Measurements from ENCODE around the gene IMPDH2.

The IMPDH2 gene

GRCh38 chr3:49017229-49017970 lies 11.8 kb downstream of the IMPDH2 start:
- no peak for TF ChIP-seq CTCF (conservative IDR thresholded peaks at IDR 0.05; ENCODE audit: low read length)
- peak overlapping the region; percentile 77 for H3K4me3 ChIP-seq (ENCODE audit: low read length)
- DNase-seq (ENCODE audit: low read depth), result no peak

- no peak overlapping the region; the same call in 1 of the 2 replicates for H3K4me3 ChIP-seq (ENCODE audit: low read length)
- no peak for TF ChIP-seq CTCF (conservative IDR thresholded peaks at IDR 0.05; ENCODE audit: low read length)
- no peak for DNase-seq (ENCODE audit: low read depth)
Observed at GRCh38 chr3:49016414-49017228, 12.6 kb downstream of the IMPDH2 start.

DNA sequence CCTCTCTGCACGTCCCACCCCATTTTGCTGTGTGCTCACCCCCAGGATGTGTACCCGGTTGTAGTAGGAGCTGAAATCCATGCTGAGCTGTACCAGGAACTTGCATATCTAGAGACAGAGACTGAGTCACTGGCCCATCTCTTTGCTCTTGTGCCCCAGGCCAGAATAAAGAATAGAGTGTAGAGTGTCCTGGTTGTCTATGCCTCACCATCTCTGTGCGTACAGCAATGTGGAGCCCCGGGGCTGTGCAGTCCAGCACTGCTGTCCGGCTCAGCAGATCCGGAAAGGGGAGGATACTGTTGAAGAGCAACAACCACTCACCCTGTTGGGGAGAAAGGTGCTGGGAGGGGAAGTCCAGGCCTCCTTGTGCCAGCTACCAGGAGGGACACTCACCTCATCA lies 13.4 kb downstream of the IMPDH2 start:
- no peak for DNase-seq (ENCODE audit: low read depth)
- no peak for TF ChIP-seq CTCF (conservative IDR thresholded peaks at IDR 0.05; ENCODE audit: low read length)
- H3K4me3 ChIP-seq (ENCODE audit: low read length), result no peak overlapping the region

GRCh38 chr3:49015072-49015471 lies 14.1 kb downstream of the IMPDH2 start:
- no peak for DNase-seq (ENCODE audit: low read depth)
- no peak for TF ChIP-seq CTCF (conservative IDR thresholded peaks at IDR 0.05; ENCODE audit: low read length)

DNA sequence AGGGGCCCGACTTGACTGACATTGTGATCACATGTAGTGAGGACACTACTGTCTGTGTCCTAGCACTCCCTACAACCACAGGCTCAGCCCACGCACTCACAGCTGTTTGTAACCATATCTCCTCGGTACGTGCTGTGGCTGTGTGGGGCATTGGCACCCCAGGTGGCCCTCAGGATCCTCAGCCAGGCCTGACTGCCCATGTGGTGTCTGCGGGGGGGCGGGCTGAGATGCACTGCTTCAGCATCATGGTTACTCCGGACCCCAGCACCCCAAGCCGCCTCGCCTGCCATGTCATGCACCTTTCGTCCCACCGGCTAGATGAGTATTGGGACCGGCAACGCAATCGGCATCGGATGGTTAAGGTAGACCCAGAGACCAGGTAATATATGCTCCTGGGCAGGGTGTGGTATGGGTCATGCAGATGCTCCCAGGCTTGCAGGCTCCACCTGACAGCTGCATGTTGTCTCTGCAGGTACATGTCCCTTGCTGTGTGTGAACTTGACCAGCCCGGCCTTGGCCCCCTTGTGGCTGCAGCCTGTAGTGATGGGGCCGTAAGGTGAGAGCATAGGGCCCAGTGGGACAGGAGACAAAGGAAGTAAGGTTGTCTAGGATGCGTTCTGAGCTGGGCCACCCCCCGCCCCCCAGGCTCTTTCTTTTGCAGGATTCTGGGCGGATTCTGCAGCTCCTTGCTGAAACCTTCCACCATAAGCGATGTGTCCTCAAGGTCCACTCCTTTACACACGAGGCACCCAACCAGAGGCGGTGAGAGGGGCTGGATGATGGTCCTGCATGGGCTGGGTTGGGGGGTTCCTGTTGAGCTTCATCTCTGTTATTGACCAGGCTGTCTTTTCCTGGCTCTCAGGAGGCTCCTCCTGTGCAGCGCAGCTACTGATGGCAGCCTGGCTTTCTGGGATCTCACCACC lies 15.2 kb downstream of the IMPDH2 start:
- TF ChIP-seq CTCF (conservative IDR thresholded peaks at IDR 0.05; ENCODE audit: low read length), result peak; percentile 62
- no peak overlapping the region for H3K4me3 ChIP-seq (ENCODE audit: low read length)
- no peak for DNase-seq (ENCODE audit: low read depth)

More at GRCh38 chr3:49015072-49015471, 14.1 kb downstream of the IMPDH2 start:
- no peak overlapping the region for H3K4me3 ChIP-seq (ENCODE audit: low read length)

- DNase-seq (ENCODE audit: low read depth), result no peak
- TF ChIP-seq CTCF (conservative IDR thresholded peaks at IDR 0.05; ENCODE audit: low read length), result no peak
- no peak overlapping the region for H3K4me3 ChIP-seq (ENCODE audit: low read length)
Observed at GRCh38 chr3:49013113-49013737, 16.0 kb downstream of the IMPDH2 start.

All from AG10803 (cell line).